ENCODE measurements around the gene BET1L.
A peak's percentile ranks its signal among the peaks of the same experiment; 100 is the strongest.

Gene BET1L

GRCh38 chr11:236774-237767 lies 29.9 kb upstream of the BET1L start, which contains the start of gene PSMD13:
Gene PSMD13 (plus strand): TSS chr11:236976. CDS start chr11:237050, 74 bp downstream.
- TF ChIP-seq CTCF (IDR thresholded peaks at IDR 0.05; ENCODE audit: borderline replicate concordance, extremely low read depth, low read length, poor library complexity, severe bottlenecking) (no peak), EZH2 (IDR thresholded peaks at IDR 0.05; ENCODE audit: borderline replicate concordance, low read depth, low read length, severe bottlenecking) (no peak)
- ATAC-seq (ENCODE audit: insufficient read depth, low read depth) (peak; percentile 91), DNase-seq (peak; percentile 91)
- peak within 1 kb of the TSS; percentile 76 to 86 for H3K4me3 ChIP-seq (ENCODE audit: low read depth in 1 of 2, low read length in 2 of 2)
- peaks cover 40% of the 10 kb centered on the region for H3K4me1 ChIP-seq (ENCODE audit: insufficient read depth, low read length)
- peak within 1 kb of the TSS; percentile 76 for H3K9ac ChIP-seq (ENCODE audit: low read depth, low read length)
- H3K27me3 ChIP-seq (ENCODE audit: insufficient read depth, low read length, poor library complexity): no peaks in the 10 kb centered on the region
- peak within 1 kb of the TSS; percentile 78 for H2AFZ ChIP-seq (ENCODE audit: low read depth, low read length)
- H3K4me2 ChIP-seq (ENCODE audit: insufficient read depth, low read length): peak within 1 kb of the TSS; percentile 92
- peak within 1 kb of the TSS; percentile 84 for H3K27ac ChIP-seq (ENCODE audit: low read length)
- peaks cover 34% of the 10 kb centered on the region for H3K36me3 ChIP-seq (ENCODE audit: insufficient read depth, low read length)
- peaks cover 60% of the 10 kb centered on the region for H3K79me2 ChIP-seq (ENCODE audit: insufficient read depth, low read length)
- H3K9me3 ChIP-seq (ENCODE audit: insufficient read depth, low read length, severe bottlenecking): no peaks in the 10 kb centered on the region
- peaks cover 22% of the 10 kb centered on the region for H4K20me1 ChIP-seq (ENCODE audit: insufficient read depth, low read length)

DNA sequence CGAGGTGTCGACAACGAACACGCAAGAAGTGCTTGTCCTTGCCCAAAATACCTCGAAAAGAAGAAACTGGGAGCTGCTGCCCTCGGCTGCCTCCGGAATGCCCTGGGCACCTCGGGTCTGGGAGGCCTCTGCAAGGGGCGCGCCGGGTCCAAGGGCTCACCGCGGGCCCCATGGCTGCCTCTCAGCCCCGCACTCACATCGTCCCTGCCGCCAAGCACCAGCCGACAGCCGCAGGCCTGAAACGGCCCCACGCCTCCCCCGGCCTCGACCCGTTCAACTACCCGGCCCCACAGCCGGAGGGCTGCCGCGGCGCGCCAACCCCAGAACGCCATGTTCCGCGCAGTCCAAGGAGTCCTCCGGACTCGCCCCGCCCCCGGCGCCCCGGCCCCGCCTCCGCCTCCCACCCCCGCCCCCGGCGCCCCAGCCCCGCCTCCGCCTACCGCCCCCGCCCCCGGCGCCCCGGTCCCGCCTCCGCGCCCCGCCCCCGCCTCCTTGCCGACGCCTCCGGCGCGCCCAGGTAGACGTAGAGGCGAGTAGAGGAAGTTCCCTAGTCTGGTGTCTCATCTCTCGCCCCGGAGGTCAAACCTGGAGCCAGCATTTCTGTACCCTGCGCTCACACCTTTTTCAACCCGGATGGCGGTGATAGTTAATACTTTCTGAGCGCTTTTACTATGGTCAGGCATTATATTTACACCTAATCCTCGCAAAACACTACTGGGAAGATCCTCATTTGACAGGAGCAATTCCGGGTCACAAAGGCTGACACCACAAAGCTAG lies 29.0 kb upstream of the BET1L start, which contains the start of gene SIRT3:
SIRT3 (minus strand) TSS at position 346 of the 777 bp plus-strand sequence; CDS start at position 332, 14 bp downstream.
- Histone ChIP-seq H3K4me1 (ENCODE audit: insufficient read depth, low read length) (peaks cover 40% of the 10 kb centered on the region), H3K79me2 (ENCODE audit: insufficient read depth, low read length) (peaks cover 51% of the 10 kb centered on the region), H3K36me3 (ENCODE audit: insufficient read depth, low read length) (peaks cover 25% of the 10 kb centered on the region), H3K27ac (ENCODE audit: low read length) (peak within 1 kb of the TSS; percentile 84), H3K27me3 (ENCODE audit: insufficient read depth, low read length, poor library complexity) (no peaks in the 10 kb centered on the region), H3K9ac (ENCODE audit: low read depth, low read length) (peak within 1 kb of the TSS; percentile 76), H2AFZ (ENCODE audit: low read depth, low read length) (peak within 1 kb of the TSS; percentile 78), H3K4me2 (ENCODE audit: insufficient read depth, low read length) (peak within 1 kb of the TSS; percentile 92), H3K4me3 (ENCODE audit: low read depth in 1 of 2, low read length in 2 of 2) (peak within 1 kb of the TSS; percentile 76 to 86), H3K9me3 (ENCODE audit: insufficient read depth, low read length, severe bottlenecking) (no peaks in the 10 kb centered on the region), H4K20me1 (ENCODE audit: insufficient read depth, low read length) (peaks cover 17% of the 10 kb centered on the region)
- TF ChIP-seq CTCF (IDR thresholded peaks at IDR 0.05; ENCODE audit: borderline replicate concordance, extremely low read depth, low read length, poor library complexity, severe bottlenecking): peak; percentile 12
- no peak for TF ChIP-seq EZH2 (IDR thresholded peaks at IDR 0.05; ENCODE audit: borderline replicate concordance, low read depth, low read length, severe bottlenecking)
- DNase-seq: peak; percentile 84
- peak; percentile 79 for ATAC-seq (ENCODE audit: insufficient read depth, low read depth)

- Histone ChIP-seq H3K4me2 (ENCODE audit: insufficient read depth, low read length) (peak overlapping the region; percentile 92), H3K4me3 (ENCODE audit: low read depth in 1 of 2, low read length in 2 of 2) (peak overlapping the region; percentile 24 to 73; a peak in 3 of 4 replicates), H3K79me2 (ENCODE audit: insufficient read depth, low read length) (peaks cover 46% of the 10 kb centered on the region), H4K20me1 (ENCODE audit: insufficient read depth, low read length) (peaks cover 17% of the 10 kb centered on the region), H3K9me3 (ENCODE audit: insufficient read depth, low read length, severe bottlenecking) (no peaks in the 10 kb centered on the region), H3K36me3 (ENCODE audit: insufficient read depth, low read length) (peaks cover 20% of the 10 kb centered on the region), H3K4me1 (ENCODE audit: insufficient read depth, low read length) (peaks cover 40% of the 10 kb centered on the region), H3K27ac (ENCODE audit: low read length) (peak overlapping the region; percentile 65), H2AFZ (ENCODE audit: low read depth, low read length) (peak overlapping the region; percentile 69), H3K9ac (ENCODE audit: low read depth, low read length) (peak overlapping the region; percentile 64), H3K27me3 (ENCODE audit: insufficient read depth, low read length, poor library complexity) (no peaks in the 10 kb centered on the region)
- TF ChIP-seq CTCF (IDR thresholded peaks at IDR 0.05; ENCODE audit: borderline replicate concordance, extremely low read depth, low read length, poor library complexity, severe bottlenecking): no peak
- TF ChIP-seq EZH2 (IDR thresholded peaks at IDR 0.05; ENCODE audit: borderline replicate concordance, low read depth, low read length, severe bottlenecking): no peak
- DNase-seq (no peak), ATAC-seq (ENCODE audit: insufficient read depth, low read depth) (peak; percentile 14)
These were observed 28.4 kb upstream of the BET1L start for GRCh38 chr11:235609-235996.
